Uterus (tissue), 4 donors: ENCODE data around the gene CACNA1C. TPM values are rescaled to one million over a fixed set of nuclear protein-coding genes. Genes with fewer than 3 reads are reported as not detected.

Experiments used
- DNase-seq, 2 donors: peaks; one replicate each; pipeline ENCODE4 v3.0.0-alpha.2; 2019 to 2020
- H3K27ac ChIP-seq, 2 donors: fragments of 200-600 bp; sonication (generic); 1 replicate in 1 of 2; 2 replicates in 1 of 2; pipeline ENCODE4 v1.5.1; 2016 to 2018
- H3K27me3 ChIP-seq, 2 donors: fragments of 200-600 bp; sonication (generic); one replicate each; pipeline ENCODE4 v1.5.1; 2018 to 2019; ENCODE audit warnings: control low read depth in 1 of 2
- H3K36me3 ChIP-seq, 2 donors: fragments of 200-600 bp; sonication (generic); one replicate each; pipeline ENCODE4 v1.5.1; 2019; ENCODE audit warnings: control low read depth in 1 of 2
- H3K4me1 ChIP-seq, 2 donors: fragments of 200-600 bp; sonication (generic); one replicate each; pipeline ENCODE4 v1.5.1; 2018 to 2019; ENCODE audit warnings: control low read depth in 1 of 2
- H3K4me3 ChIP-seq, 2 donors: fragments of 200-600 bp; sonication (generic); 1 replicate in 1 of 2; 2 replicates in 1 of 2; pipeline ENCODE4 v1.5.1; 2018 to 2019; ENCODE audit warnings: mild to moderate bottlenecking in 1 of 2
- H3K9me3 ChIP-seq, 2 donors: fragments of 200-600 bp; sonication (generic); one replicate each; pipeline ENCODE4 v1.5.1; 2019; ENCODE audit warnings: control low read depth in 1 of 2
- CTCF ChIP-seq, 4 experiments: fragments of 200-600 bp in 2 of 4; fragments of 450-650 bp in 2 of 4; sonication (generic) in 2 of 4; IDR thresholded peaks; one replicate each; pipeline ENCODE4 v1.5.1; 2016 to 2019; ENCODE audit warnings: antibody characterized with exemption in 4 of 4, mild to moderate bottlenecking in 2 of 4, moderate library complexity in 1 of 4
- POLR2A ChIP-seq, 2 donors: fragments of 450-650 bp; IDR thresholded peaks; one replicate each; pipeline ENCODE4 v1.6.1; 2016; ENCODE audit warnings: antibody characterized with exemption in 2 of 2, mild to moderate bottlenecking in 1 of 2, moderate library complexity in 1 of 2
- intact Hi-C: fragments of 100-400 bp; cut with DNase I; formaldehyde crosslinking; loops from one replicate; pipeline ENCODE4 v1.15.1; 2023; ENCODE audit warnings: low total_unique reads
- total RNA-seq, 4 donors: library from RNA; depleted of rRNA in 3 of 4; stranded (reverse); fragments of >200 nt in 3 of 4; gene quantifications; one replicate each; pipeline versions ENCODE4 v1.1.0 to v1.2.4, GENCODE V29; 2014 to 2023
- donor health status: DM: yes; HTN: yes; CAD: no.

CACNA1C gene
- total RNA-seq, 4 donors from 2014 or later, result 15.9 to 121 (median 32.1) TPM

- H3K27ac ChIP-seq, result peak overlapping the region; percentile 20 to 58
- H3K27me3 ChIP-seq, result no peaks in the 10 kb centered on the region
- TF ChIP-seq POLR2A (IDR thresholded peaks at IDR 0.05), result no peak
- TF ChIP-seq CTCF (IDR thresholded peaks at IDR 0.05), result no peak
- H3K9me3 ChIP-seq, result no peaks in the 10 kb centered on the region
- intact Hi-C loops, result no loop called here
- peaks cover 0 to 13% of the 10 kb centered on the region in 2 donors for H3K4me1 ChIP-seq
- no peaks in the 10 kb centered on the region for H3K36me3 ChIP-seq
- peak in 1 of 2 donors; percentile 60 for DNase-seq
- H3K4me3 ChIP-seq, result no peak overlapping the region
Observed at GRCh38 chr12:2170376-2170775, 117.6 kb downstream of the CACNA1C start.

- Histone ChIP-seq H3K9me3 (no peaks in the 10 kb centered on the region), H3K4me1 (peaks cover 0 to 13% of the 10 kb centered on the region in 2 donors), H3K27ac (no peak overlapping the region), H3K36me3 (no peaks in the 10 kb centered on the region), H3K4me3 (no peak overlapping the region), H3K27me3 (no peaks in the 10 kb centered on the region)
- DNase-seq, result no peak
- TF ChIP-seq CTCF (IDR thresholded peaks at IDR 0.05), result no peak
- intact Hi-C loops, result no loop called here
Observed at GRCh38 chr12:2171672-2172426, 119.1 kb downstream of the CACNA1C start.

GRCh38 chr12:2172491-2173214, 119.9 kb downstream of the CACNA1C start:
- Histone ChIP-seq H3K4me3 (no peak overlapping the region), H3K4me1 (peaks cover 0 to 13% of the 10 kb centered on the region in 2 donors), H3K27me3 (no peaks in the 10 kb centered on the region), H3K9me3 (no peaks in the 10 kb centered on the region), H3K36me3 (no peaks in the 10 kb centered on the region), H3K27ac (no peak overlapping the region)
- intact Hi-C loops, result no loop called here
- DNase-seq, result no peak
- TF ChIP-seq POLR2A (IDR thresholded peaks at IDR 0.05), result no peak

DNA sequence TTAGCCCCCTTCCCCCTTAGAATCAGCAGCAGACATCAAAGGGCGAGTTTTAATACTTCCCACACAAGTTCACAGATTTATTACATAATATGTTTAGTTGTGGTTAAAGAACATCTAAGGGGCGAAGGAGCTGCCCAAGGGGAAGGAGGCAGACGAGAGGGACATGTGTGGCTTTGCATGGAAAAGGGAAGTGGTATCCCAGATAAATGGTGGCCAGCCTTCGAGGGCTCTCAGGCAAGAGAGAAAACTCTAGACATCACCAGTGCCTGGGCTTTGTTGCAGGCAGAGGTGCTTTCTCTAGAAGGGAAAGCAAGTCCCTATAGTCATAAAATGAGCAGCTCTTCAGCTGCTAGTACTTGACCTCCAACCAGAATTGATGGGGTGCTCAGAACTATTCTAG, 121.2 kb downstream of the CACNA1C start:
- no peaks in the 10 kb centered on the region for H3K36me3 ChIP-seq
- H3K9me3 ChIP-seq, result no peaks in the 10 kb centered on the region
- intact Hi-C loops, result no loop called here
- TF ChIP-seq CTCF (IDR thresholded peaks at IDR 0.05), result no peak
- no peak for TF ChIP-seq POLR2A (IDR thresholded peaks at IDR 0.05)
- H3K27ac ChIP-seq, result no peak overlapping the region
- H3K4me1 ChIP-seq, result peaks cover 0 to 13% of the 10 kb centered on the region in 2 donors
- H3K27me3 ChIP-seq, result no peaks in the 10 kb centered on the region
- no peak for DNase-seq
- no peak overlapping the region for H3K4me3 ChIP-seq

GRCh38 chr12:2177003-2177402, 124.2 kb downstream of the CACNA1C start:
- no peak overlapping the region for H3K27ac ChIP-seq
- no peaks in the 10 kb centered on the region for H3K9me3 ChIP-seq
- no peak for DNase-seq
- no peaks in the 10 kb centered on the region for H3K36me3 ChIP-seq
- intact Hi-C loops, result no loop called here
- TF ChIP-seq CTCF (IDR thresholded peaks at IDR 0.05) (no peak), POLR2A (IDR thresholded peaks at IDR 0.05) (no peak)
- H3K27me3 ChIP-seq, result no peaks in the 10 kb centered on the region
- H3K4me3 ChIP-seq, result no peak overlapping the region
- peaks cover 0 to 12% of the 10 kb centered on the region in 2 donors for H3K4me1 ChIP-seq
